HG03378 (cell line): ENCODE data around the gene C1orf210.

ENCODE experiments used
- ATAC-seq: cut with Tn5 transposase; IDR thresholded peaks from one replicate; pipeline ENCODE4 v1.9.1; 2021; ENCODE audit warnings: mild to moderate bottlenecking, moderate library complexity; ENCODE audit not compliant: unreplicated experiment

Gene C1orf210

GRCh38 chr1:43285269-43285990 is at the start of gene C1orf210:
Gene C1orf210 (minus strand): TSS chr1:43285581. CDS start chr1:43283270, 2,311 bp downstream.
- no peak for ATAC-seq

- ATAC-seq, result no peak
Measured at GRCh38 chr1:43334453-43335205, 49.2 kb upstream of the C1orf210 start.

- no peak for ATAC-seq
Measured at GRCh38 chr1:43331688-43332087, 46.3 kb upstream of the C1orf210 start.

- no peak for ATAC-seq
Measured at GRCh38 chr1:43329995-43330751, 44.8 kb upstream of the C1orf210 start.

- ATAC-seq, result no peak
Measured at GRCh38 chr1:43327549-43328292, 42.3 kb upstream of the C1orf210 start.

DNA sequence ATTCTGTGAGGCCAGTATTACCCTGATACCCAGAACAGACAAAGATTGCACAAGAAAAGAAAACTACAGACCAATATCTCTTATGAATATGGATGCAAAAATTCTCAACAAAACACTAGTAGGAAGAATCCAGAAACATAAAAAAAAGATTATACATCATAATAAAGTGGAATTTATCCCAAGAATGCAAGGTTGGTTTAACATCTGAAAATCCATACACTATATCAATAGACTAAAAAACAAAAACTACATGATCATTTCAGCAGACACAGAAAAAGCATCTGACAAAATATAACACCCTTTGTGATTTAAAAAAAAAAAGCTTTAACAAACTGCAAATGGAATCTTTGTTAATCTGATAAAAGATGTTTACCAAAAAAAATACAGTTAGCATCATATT is 40.0 kb upstream of the C1orf210 start:
- ATAC-seq, result no peak

DNA sequence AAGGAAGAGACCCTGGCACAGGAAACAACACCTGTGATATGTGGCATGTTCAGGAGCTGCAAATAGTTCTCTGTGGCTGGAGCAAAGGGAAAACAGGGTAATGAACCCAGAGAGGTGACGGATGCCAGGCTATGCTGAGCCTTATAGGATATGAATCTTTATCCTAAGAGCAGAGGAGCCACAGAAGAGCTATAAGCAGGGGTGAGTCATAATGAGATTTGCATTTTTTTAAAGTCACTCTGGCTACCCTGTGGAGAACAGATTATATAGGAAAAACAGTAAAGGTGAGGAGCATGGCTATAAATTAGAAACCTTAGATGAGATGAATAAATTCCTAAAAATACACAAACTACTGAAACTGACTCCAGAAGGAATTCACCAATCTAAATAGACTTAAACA is 39.4 kb upstream of the C1orf210 start:
- ATAC-seq, result no peak

- ATAC-seq, result no peak
Measured at GRCh38 chr1:43322506-43322905, 37.1 kb upstream of the C1orf210 start.

DNA sequence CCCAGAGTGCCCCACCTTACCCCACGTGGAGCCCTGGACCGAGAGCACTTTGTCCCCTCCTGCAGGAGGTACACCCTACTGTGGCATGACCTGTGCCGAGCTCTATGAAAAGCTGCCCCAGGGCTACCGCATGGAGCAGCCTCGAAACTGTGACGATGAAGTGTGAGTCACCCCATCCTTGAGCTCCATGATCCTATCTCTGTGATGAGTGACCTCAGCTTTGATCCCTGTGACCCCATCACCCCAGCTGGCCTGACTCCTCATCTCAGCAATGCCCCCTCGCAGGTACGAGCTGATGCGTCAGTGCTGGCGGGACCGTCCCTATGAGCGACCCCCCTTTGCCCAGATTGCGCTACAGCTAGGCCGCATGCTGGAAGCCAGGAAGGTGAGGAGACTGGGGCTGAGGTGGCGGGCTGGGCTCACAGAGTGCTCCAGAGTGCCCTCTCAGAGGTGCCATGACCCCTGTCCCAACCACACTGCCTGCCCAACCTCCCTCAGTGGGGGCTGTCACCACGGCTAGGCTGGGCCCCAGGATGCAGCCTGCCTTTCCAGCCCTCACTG is 36.0 kb upstream of the C1orf210 start:
- no peak for ATAC-seq

GRCh38 chr1:43319766-43320165 is 34.4 kb upstream of the C1orf210 start:
- no peak for ATAC-seq

DNA sequence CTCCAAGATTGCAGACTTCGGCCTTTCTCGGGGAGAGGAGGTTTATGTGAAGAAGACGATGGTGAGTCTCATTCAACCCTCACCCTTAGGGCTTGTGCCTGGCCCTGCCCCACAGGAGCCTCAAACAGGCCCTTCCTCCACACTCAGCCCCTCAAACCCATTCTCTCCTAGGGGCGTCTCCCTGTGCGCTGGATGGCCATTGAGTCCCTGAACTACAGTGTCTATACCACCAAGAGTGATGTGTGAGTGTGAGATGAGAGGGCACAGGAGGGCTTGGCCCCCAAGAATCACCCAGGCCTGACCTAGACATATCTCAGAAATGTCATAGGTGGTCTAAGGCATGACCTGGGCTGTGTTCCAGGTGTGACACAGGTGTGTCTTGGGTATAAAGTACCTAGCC is 33.9 kb upstream of the C1orf210 start:
- no peak for ATAC-seq

GRCh38 chr1:43318831-43319230 is 33.5 kb upstream of the C1orf210 start:
- ATAC-seq, result no peak

DNA sequence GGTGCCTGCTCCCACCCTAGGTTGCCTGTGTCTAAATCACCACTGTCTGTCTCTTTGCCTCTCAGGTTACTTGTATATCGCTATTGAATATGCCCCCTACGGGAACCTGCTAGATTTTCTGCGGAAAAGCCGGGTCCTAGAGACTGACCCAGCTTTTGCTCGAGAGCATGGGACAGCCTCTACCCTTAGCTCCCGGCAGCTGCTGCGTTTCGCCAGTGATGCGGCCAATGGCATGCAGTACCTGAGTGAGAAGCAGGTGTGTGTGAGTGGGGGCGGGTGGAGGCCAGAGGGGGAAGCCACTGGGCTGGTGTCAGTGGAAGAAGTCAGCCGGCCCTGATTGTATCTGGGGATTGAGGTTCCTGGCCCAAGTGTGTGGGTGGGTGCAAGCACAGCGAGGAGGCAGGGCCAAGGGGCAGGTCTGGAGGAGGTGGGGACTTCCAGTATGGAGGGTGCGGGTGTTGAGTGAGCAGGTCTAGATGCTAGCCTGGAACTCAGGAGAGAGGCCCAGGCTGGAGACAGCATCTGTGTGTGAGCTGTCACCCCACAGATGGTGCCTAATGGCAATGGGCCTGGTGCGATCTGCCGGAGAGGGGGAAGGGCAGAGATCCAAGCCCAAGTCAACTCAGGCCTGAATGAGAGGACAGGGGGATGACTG is 32.6 kb upstream of the C1orf210 start:
- no peak for ATAC-seq

DNA sequence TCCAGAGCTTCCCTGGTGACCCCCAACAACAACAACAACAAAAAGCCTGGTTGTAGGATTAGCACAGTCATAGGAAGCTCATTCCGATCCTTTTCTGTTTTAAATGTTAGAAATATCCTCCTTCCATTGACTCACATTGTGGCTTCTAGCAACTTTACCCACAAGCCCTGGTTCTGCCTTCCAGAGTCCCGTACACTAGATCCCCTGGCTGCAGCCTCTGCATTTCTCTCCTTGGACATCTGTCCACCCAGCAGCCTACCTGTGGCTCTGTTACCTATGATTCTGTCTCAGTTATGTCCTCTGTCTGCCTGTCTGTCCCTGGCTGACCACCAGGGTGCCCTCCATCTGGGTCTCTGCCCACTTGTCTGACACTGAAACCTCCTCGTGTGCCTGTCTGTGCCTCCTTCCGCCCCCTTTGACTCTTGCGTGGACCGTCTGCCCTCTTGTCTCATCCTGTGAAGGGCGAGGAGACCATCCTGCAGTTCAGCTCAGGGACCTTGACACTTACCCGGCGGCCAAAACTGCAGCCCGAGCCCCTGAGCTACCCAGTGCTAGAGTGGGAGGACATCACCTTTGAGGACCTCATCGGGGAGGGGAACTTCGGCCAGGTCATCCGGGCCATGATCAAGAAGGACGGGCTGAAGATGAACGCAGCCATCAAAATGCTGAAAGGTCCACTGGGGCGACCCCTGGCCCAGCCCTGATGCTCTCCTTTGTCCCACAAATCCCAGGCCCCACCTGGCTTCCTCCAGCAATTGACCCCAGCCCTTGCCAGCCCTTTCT is 31.5 kb upstream of the C1orf210 start:
- ATAC-seq, result no peak

GRCh38 chr1:43315963-43316737 is 30.8 kb upstream of the C1orf210 start:
- no peak for ATAC-seq

- no peak for ATAC-seq
Measured at GRCh38 chr1:43315481-43315880, 30.1 kb upstream of the C1orf210 start.

- no peak for ATAC-seq
Measured at GRCh38 chr1:43314233-43314632, 28.9 kb upstream of the C1orf210 start.

DNA sequence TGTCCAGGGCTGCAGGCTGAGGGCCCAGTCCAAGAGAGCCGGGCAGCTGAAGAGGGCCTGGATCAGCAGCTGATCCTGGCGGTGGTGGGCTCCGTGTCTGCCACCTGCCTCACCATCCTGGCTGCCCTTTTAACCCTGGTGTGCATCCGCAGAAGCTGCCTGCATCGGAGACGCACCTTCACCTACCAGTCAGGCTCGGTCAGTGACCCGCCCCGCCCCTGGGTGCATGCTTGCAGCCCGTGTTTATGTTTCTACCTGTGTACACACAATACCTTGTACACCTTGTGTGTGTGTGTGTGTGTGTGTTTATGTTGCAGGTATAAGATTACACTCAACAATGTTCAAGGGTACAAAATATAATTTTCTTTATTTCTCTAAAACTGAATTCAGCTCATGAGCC is 28.4 kb upstream of the C1orf210 start:
- no peak for ATAC-seq
